Measurements from ENCODE around the gene MAPK8IP3. TPM values are rescaled to one million over a fixed set of nuclear protein-coding genes. Genes with fewer than 3 reads are reported as not detected.
A peak's percentile ranks its signal among the peaks of the same experiment; 100 is the strongest.

The MAPK8IP3 gene
- polyA plus RNA-seq, 3 donors, result 1.1 to 185 (median 2.1) TPM

DNA sequence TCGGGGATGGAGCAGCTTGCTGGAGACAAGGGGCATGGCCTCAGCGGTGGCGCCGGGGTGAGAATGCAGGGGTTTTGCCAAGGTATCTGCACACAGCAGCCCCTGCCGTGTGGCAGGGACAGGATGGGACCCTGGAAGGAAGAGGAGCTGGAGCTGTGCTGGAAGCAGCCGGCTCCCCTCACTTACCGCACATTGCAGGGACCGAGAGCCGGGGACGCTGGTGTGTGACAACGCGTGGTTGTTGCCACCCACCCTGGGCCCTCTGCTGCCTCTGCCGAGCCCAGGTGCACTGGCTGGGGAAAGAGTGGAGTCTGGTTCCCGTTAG lies 79.8 kb downstream of the MAPK8IP3 start:
- H3K9me3 Mint-ChIP-seq, result no peaks in the 10 kb centered on the region

DNA sequence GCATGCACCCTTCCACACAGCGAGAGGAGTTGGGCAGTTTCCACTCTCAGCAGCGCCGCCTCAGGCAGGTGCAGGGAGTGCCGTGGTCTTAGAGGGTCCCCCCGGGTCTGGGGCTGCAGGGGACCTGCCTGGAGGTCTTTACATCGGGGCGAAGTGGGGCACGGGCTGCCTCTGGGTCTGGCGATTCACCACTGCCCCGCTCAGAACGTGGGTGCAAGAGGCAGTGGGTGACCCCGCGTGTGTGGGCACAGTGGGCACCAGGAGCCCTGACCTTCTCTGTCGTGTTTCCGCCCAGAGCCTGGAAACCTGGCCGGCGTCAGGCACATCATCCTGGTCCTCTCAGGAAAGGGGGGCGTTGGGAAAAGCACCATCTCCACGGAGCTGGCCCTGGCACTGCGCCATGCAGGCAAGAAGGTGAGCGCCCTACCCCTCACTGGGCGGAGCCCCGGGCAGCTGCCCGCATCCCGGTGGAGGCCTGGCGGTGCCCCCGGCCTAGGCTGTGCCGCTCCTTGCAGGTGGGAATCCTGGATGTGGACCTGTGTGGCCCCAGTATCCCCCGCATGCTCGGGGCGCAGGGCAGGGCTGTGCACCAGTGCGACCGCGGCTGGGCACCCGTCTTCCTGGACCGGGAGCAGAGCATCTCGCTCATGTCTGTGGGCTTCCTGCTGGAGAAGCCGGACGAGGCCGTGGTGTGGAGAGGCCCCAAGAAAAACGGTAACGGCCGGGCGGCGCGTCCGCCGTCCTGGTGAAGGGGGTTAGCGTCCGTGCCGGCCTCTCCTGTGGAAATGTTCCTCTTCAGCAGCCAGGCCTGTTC lies 80.5 kb downstream of the MAPK8IP3 start:
- H3K27me3 Mint-ChIP-seq (ENCODE audit: low read depth in 3 of 3), result no peaks in the 10 kb centered on the region
- no peak overlapping the region for H3K4me2 ChIP-seq (replicated peaks; ENCODE audit: extremely low read depth, low read length, poor library complexity, severe bottlenecking)
- H3K27ac Mint-ChIP-seq, result peak overlapping the region in 1 of 7 donors; percentile 43
- H3K79me2 ChIP-seq (ENCODE audit: insufficient read depth, low read length), result peaks cover 43% of the 10 kb centered on the region
- no peak overlapping the region for H3K4me3 Mint-ChIP-seq
- H3K27me3 ChIP-seq (ENCODE audit: control insufficient read depth in 2 of 2, insufficient read depth in 2 of 2, low read length in 2 of 2), result no peaks in the 10 kb centered on the region
- TF ChIP-seq, protein P1, sequence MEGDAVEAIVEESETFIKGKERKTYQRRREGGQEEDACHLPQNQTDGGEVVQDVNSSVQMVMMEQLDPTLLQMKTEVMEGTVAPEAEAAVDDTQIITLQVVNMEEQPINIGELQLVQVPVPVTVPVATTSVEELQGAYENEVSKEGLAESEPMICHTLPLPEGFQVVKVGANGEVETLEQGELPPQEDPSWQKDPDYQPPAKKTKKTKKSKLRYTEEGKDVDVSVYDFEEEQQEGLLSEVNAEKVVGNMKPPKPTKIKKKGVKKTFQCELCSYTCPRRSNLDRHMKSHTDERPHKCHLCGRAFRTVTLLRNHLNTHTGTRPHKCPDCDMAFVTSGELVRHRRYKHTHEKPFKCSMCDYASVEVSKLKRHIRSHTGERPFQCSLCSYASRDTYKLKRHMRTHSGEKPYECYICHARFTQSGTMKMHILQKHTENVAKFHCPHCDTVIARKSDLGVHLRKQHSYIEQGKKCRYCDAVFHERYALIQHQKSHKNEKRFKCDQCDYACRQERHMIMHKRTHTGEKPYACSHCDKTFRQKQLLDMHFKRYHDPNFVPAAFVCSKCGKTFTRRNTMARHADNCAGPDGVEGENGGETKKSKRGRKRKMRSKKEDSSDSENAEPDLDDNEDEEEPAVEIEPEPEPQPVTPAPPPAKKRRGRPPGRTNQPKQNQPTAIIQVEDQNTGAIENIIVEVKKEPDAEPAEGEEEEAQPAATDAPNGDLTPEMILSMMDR (IDR thresholded peaks at IDR 0.05), result no peak
- H3K9ac ChIP-seq (ENCODE audit: insufficient read depth, low read length, poor library complexity, severe bottlenecking), result no peak overlapping the region
- WGBS (ENCODE audit: insufficient coverage), result 95% methylated on average over 47 of the region's 51 CpGs
- H3K9me3 ChIP-seq (replicated peaks in 1 of 2; ENCODE audit: control insufficient read depth in 1 of 2, insufficient read depth in 1 of 2, low read length in 2 of 2), result no peaks in the 10 kb centered on the region
- H3K36me3 Mint-ChIP-seq, result peaks cover 18 to 55% of the 10 kb centered on the region in 2 donors
- intact Hi-C loops (cut with micrococcal nuclease), result loop anchor here in 1 of 2 donors (10.0 kb wide), 2 partner anchors 82 to 362 kb away; partner anchors contain the start of genes MAPK8IP3 and UQCC4
- no peak overlapping the region for H3K4me3 ChIP-seq (replicated peaks in 1 of 3; ENCODE audit: low read depth in 2 of 3, low read length in 3 of 3)
- H2AFZ ChIP-seq (ENCODE audit: insufficient read depth, low read depth, low read length, poor library complexity, severe bottlenecking), result no peak overlapping the region
- H3K36me3 ChIP-seq (replicated peaks in 1 of 2; ENCODE audit: control insufficient read depth in 1 of 2, insufficient read depth in 2 of 2, low read length in 2 of 2), result peaks cover 41 to 44% of the 10 kb centered on the region in 2 donors
- peaks cover 39% of the 10 kb centered on the region for H4K20me1 ChIP-seq (ENCODE audit: insufficient read depth, low read length)
- no peak for DNase-seq
- H3K4me1 ChIP-seq (ENCODE audit: control insufficient read depth in 1 of 2, insufficient read depth in 2 of 2, low read length in 2 of 2), result peaks cover 17 to 21% of the 10 kb centered on the region in 2 donors
- H3K4me1 Mint-ChIP-seq, result peaks cover 17% of the 10 kb centered on the region
- H3K9me3 Mint-ChIP-seq, result no peaks in the 10 kb centered on the region
- no peak overlapping the region for H3K27ac ChIP-seq (ENCODE audit: low read depth in 1 of 2, low read length in 2 of 2)

More for the DNA sequence above, 79.8 kb downstream of the MAPK8IP3 start:
- H3K27me3 Mint-ChIP-seq (ENCODE audit: low read depth in 3 of 3), result no peaks in the 10 kb centered on the region
- H3K27ac Mint-ChIP-seq, result no peak overlapping the region
- Histone ChIP-seq H3K9me3 (replicated peaks in 1 of 2; ENCODE audit: control insufficient read depth in 1 of 2, insufficient read depth in 1 of 2, low read length in 2 of 2) (no peaks in the 10 kb centered on the region), H4K20me1 (ENCODE audit: insufficient read depth, low read length) (peaks cover 46% of the 10 kb centered on the region), H3K27me3 (ENCODE audit: control insufficient read depth in 2 of 2, insufficient read depth in 2 of 2, low read length in 2 of 2) (no peaks in the 10 kb centered on the region), H2AFZ (ENCODE audit: insufficient read depth, low read depth, low read length, poor library complexity, severe bottlenecking) (no peak overlapping the region), H3K27ac (ENCODE audit: low read depth in 1 of 2, low read length in 2 of 2) (no peak overlapping the region), H3K79me2 (ENCODE audit: insufficient read depth, low read length) (peaks cover 49% of the 10 kb centered on the region), H3K4me1 (ENCODE audit: control insufficient read depth in 1 of 2, insufficient read depth in 2 of 2, low read length in 2 of 2) (peaks cover 23 to 28% of the 10 kb centered on the region in 2 donors), H3K36me3 (replicated peaks in 1 of 2; ENCODE audit: control insufficient read depth in 1 of 2, insufficient read depth in 2 of 2, low read length in 2 of 2) (peaks cover 40 to 43% of the 10 kb centered on the region in 2 donors), H3K4me3 (replicated peaks in 1 of 3; ENCODE audit: low read depth in 2 of 3, low read length in 3 of 3) (no peak overlapping the region), H3K9ac (ENCODE audit: insufficient read depth, low read length, poor library complexity, severe bottlenecking) (no peak overlapping the region), H3K4me2 (replicated peaks; ENCODE audit: extremely low read depth, low read length, poor library complexity, severe bottlenecking) (no peak overlapping the region)
- 99% methylated on average over 14 of the region's 14 CpGs for WGBS (ENCODE audit: insufficient coverage)
- peaks cover 18 to 52% of the 10 kb centered on the region in 2 donors for H3K36me3 Mint-ChIP-seq
- H3K4me3 Mint-ChIP-seq, result no peak overlapping the region
- peaks cover 23% of the 10 kb centered on the region for H3K4me1 Mint-ChIP-seq
- intact Hi-C loops (cut with micrococcal nuclease), result loop anchor here in 1 of 2 donors (10.0 kb wide), 2 partner anchors 81 to 361 kb away; partner anchors contain the start of genes MAPK8IP3 and UQCC4
- TF ChIP-seq, protein P1 (IDR thresholded peaks at IDR 0.05), result no peak
- DNase-seq, result no peak
